A549 (cell line): ENCODE measurements around the gene DLGAP1.

ENCODE experiments used
- CHD2 ChIP-seq: fragments of 150-350 bp; IDR thresholded peaks from 2 replicates; pipeline ENCODE4 v1.6.1; 2014; ENCODE audit warnings: low read length; ENCODE audit not compliant: partially characterized antibody
- CTCF ChIP-seq: fragments of >200 bp; sonication (Bioruptor Twin); formaldehyde crosslinking; IDR thresholded peaks from 3 replicates; pipeline ENCODE4 v1.5.1; 2016
- EP300 ChIP-seq, 2 experiments: fragments of >200 bp; sonication (Bioruptor Twin); formaldehyde crosslinking; IDR thresholded peaks; 2 replicates in 1 of 2; 3 replicates in 1 of 2; pipeline ENCODE4 v1.6.1; 2016 to 2017
- NPAS2 ChIP-seq: fragments of 250-450 bp; sonication (Bioruptor Pico); IDR thresholded peaks from 2 replicates; pipeline ENCODE4 v1.8.0; 2022; ENCODE audit warnings: mild to moderate bottlenecking, moderate library complexity, borderline replicate concordance
- POLR2A ChIP-seq: IDR thresholded peaks from 2 replicates; pipeline ENCODE4 v1.6.1; 2012; ENCODE audit warnings: mild to moderate bottlenecking, low read length
- RNF2 ChIP-seq: fragments of 200-600 bp; sonication (generic); IDR thresholded peaks from 2 replicates; pipeline ENCODE4 v1.6.1; 2016; ENCODE audit warnings: low read depth, mild to moderate bottlenecking, antibody characterized with exemption, moderate library complexity, borderline replicate concordance
- SMC3 ChIP-seq: fragments of >200 bp; sonication (Bioruptor Twin); formaldehyde crosslinking; IDR thresholded peaks from 3 replicates; pipeline ENCODE4 v1.6.1; 2018; ENCODE audit warnings: inconsistent platforms
- TF ChIP-seq, protein P1 (sequence below): IDR thresholded peaks from 2 replicates; pipeline ENCODE4 v1.6.1; 2012

DNA sequence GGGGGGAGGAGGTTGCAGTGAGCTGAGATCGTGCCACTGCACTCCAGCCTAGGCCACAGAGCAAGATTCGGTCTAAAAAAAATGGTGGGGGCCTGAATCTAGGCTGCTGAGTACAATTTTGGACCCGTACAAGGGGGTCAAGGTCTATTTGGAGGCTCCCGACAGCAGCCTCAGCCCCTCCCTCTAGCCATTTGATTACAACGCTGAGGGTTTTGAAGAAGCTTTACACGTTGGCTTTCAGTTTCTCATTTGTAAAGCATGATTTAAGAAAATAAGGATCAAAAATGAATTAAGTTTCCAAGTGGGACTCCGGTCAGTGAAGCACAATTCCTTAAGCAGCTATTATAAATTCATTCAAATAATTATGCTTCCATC is 871.2 kb downstream of the DLGAP1 start:
- no peak for TF ChIP-seq POLR2A
- TF ChIP-seq CTCF, result no peak
- no peak for TF ChIP-seq RNF2
- TF ChIP-seq NPAS2, result no peak
- no peak for TF ChIP-seq SMC3
- no peak for TF ChIP-seq EP300 (IDR thresholded peaks at IDR 0.05)
- TF ChIP-seq, protein P1, sequence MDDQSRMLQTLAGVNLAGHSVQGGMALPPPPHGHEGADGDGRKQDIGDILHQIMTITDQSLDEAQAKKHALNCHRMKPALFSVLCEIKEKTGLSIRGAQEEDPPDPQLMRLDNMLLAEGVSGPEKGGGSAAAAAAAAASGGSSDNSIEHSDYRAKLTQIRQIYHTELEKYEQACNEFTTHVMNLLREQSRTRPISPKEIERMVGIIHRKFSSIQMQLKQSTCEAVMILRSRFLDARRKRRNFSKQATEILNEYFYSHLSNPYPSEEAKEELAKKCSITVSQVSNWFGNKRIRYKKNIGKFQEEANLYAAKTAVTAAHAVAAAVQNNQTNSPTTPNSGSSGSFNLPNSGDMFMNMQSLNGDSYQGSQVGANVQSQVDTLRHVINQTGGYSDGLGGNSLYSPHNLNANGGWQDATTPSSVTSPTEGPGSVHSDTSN, result no peak
- TF ChIP-seq CHD2, result no peak
